Tibial nerve (tissue), 3 donors: ENCODE measurements around the gene ROBO1.

Experiments used
- CTCF ChIP-seq, 5 experiments: fragments of 200-600 bp in 3 of 5; fragments of 450-650 bp in 2 of 5; sonication (generic) in 3 of 5; IDR thresholded peaks; one replicate each; pipeline ENCODE4 v1.5.1; 2016 to 2019; ENCODE audit warnings: antibody characterized with exemption in 5 of 5, mild to moderate bottlenecking in 3 of 5, moderate library complexity in 2 of 5
- POLR2A ChIP-seq, 2 donors: fragments of 450-650 bp; IDR thresholded peaks; one replicate each; pipeline ENCODE4 v1.6.1; 2017; ENCODE audit warnings: antibody characterized with exemption in 2 of 2, mild to moderate bottlenecking in 2 of 2, moderate library complexity in 2 of 2

- TF ChIP-seq CTCF (IDR thresholded peaks at IDR 0.05) = no peak
- TF ChIP-seq POLR2A (IDR thresholded peaks at IDR 0.05) = no peak
Measured at GRCh38 chr3:79488407-79488806, 279.4 kb downstream of the ROBO1 start.
